Measurements from ENCODE around the gene GCNA.

GCNA gene, protein sequence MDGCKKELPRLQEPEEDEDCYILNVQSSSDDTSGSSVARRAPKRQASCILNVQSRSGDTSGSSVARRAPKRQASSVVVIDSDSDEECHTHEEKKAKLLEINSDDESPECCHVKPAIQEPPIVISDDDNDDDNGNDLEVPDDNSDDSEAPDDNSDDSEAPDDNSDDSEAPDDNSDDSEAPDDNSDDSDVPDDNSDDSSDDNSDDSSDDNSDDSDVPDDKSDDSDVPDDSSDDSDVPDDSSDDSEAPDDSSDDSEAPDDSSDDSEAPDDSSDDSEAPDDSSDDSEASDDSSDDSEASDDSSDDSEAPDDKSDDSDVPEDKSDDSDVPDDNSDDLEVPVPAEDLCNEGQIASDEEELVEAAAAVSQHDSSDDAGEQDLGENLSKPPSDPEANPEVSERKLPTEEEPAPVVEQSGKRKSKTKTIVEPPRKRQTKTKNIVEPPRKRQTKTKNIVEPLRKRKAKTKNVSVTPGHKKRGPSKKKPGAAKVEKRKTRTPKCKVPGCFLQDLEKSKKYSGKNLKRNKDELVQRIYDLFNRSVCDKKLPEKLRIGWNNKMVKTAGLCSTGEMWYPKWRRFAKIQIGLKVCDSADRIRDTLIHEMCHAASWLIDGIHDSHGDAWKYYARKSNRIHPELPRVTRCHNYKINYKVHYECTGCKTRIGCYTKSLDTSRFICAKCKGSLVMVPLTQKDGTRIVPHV

GRCh38 chrX:71578253-71579135 is at the start of gene GCNA:
GCNA (plus strand) TSS chrX:71578437; CDS start chrX:71580822, 2,385 bp downstream.
- in situ Hi-C loops (cut with MboI; ENCODE audit: low sequenced_read_pairs), result no loop called here
- DNase-seq (ENCODE audit: low spot score in 2 of 2), result no peak

GRCh38 chrX:71532078-71532752 is 46.0 kb upstream of the GCNA start:
- no peaks in the 10 kb centered on the region for H3K27me3 ChIP-seq (ENCODE audit: low read depth)
- in situ Hi-C loops (cut with MboI; ENCODE audit: low sequenced_read_pairs), result no loop called here
- H3K9me3 ChIP-seq, result no peaks in the 10 kb centered on the region
- peak overlapping the region; percentile 97 for H3K4me3 ChIP-seq
- peaks cover 20% of the 10 kb centered on the region for H3K4me1 ChIP-seq
- DNase-seq (ENCODE audit: low spot score in 2 of 2), result peak; percentile 14 to 39
- H3K36me3 ChIP-seq (replicated peaks), result peaks cover 16% of the 10 kb centered on the region

More at GRCh38 chrX:71578253-71579135, at the start of gene GCNA:
- Histone ChIP-seq H3K27me3 (ENCODE audit: low read depth) (no peaks in the 10 kb centered on the region), H3K9me3 (no peaks in the 10 kb centered on the region), H3K4me1 (peaks cover 7% of the 10 kb centered on the region), H3K4me3 (no peak within 1 kb of the TSS), H3K36me3 (replicated peaks) (peaks cover 49% of the 10 kb centered on the region)

DNA sequence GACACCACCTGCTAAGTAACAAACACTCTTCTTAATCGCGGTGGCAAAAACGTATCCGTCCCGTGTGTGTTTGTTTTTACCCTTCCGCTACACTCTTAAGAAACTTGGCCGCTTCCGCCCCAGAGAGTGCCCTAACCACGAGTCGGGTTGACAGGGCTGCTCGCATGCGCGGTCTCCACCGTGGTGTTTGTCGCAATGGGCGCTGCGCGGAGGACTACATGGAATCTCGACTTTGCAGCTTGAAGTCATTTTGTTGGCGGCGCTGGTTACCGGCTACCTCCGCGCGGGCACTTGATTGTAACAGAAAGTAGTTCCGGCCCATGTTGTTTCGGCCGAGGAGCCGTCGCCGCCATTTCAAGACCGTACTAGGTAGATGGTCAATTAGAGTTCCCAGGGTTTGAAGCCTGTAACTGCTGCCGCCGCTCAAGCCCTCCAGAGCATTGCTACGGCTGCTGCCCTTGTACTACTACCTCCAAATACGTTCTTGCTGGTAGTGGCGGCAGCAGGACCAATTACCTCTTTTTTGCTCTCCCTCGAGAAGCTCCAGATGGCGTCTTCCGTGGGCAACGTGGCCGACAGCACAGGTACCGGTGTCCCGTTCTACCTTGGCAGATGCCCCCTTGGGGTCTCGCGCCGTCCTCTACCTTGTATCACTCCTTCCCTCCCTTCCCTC is 45.3 kb upstream of the GCNA start, which contains the start of gene OGT:
TSS of gene OGT (plus strand) at position 352 of the 673 bp plus-strand sequence. CDS start at position 548, 196 bp downstream.
- in situ Hi-C loops (cut with MboI; ENCODE audit: low sequenced_read_pairs), result no loop called here
- Histone ChIP-seq H3K4me1 (peaks cover 20% of the 10 kb centered on the region), H3K4me3 (peak within 1 kb of the TSS; percentile 97), H3K36me3 (replicated peaks) (peaks cover 23% of the 10 kb centered on the region), H3K9me3 (no peaks in the 10 kb centered on the region), H3K27me3 (ENCODE audit: low read depth) (no peaks in the 10 kb centered on the region)
- peak; percentile 94 to 99 for DNase-seq (ENCODE audit: low spot score in 2 of 2)

GRCh38 chrX:71533516-71533850 is 44.8 kb upstream of the GCNA start:
- DNase-seq (ENCODE audit: low spot score in 2 of 2), result no peak
- in situ Hi-C loops (cut with MboI; ENCODE audit: low sequenced_read_pairs), result no loop called here
- no peaks in the 10 kb centered on the region for H3K27me3 ChIP-seq (ENCODE audit: low read depth)
- no peaks in the 10 kb centered on the region for H3K9me3 ChIP-seq
- peaks cover 26% of the 10 kb centered on the region for H3K4me1 ChIP-seq
- H3K36me3 ChIP-seq (replicated peaks), result peaks cover 29% of the 10 kb centered on the region
- peak overlapping the region; percentile 97 for H3K4me3 ChIP-seq

- H3K9me3 ChIP-seq, result no peaks in the 10 kb centered on the region
- peaks cover 29% of the 10 kb centered on the region for H3K4me1 ChIP-seq
- H3K4me3 ChIP-seq, result peak overlapping the region; percentile 97
- H3K36me3 ChIP-seq (replicated peaks), result peaks cover 34% of the 10 kb centered on the region
- DNase-seq (ENCODE audit: low spot score in 2 of 2), result peak; percentile 54 to 82
- no peaks in the 10 kb centered on the region for H3K27me3 ChIP-seq (ENCODE audit: low read depth)
- in situ Hi-C loops (cut with MboI; ENCODE audit: low sequenced_read_pairs), result no loop called here
Measured at GRCh38 chrX:71533851-71534561, 44.2 kb upstream of the GCNA start.

GRCh38 chrX:71534773-71535544 is 43.3 kb upstream of the GCNA start:
- peak overlapping the region; percentile 97 for H3K4me3 ChIP-seq
- in situ Hi-C loops (cut with MboI; ENCODE audit: low sequenced_read_pairs), result no loop called here
- no peaks in the 10 kb centered on the region for H3K27me3 ChIP-seq (ENCODE audit: low read depth)
- H3K4me1 ChIP-seq, result peaks cover 35% of the 10 kb centered on the region
- DNase-seq (ENCODE audit: low spot score in 2 of 2), result peak in 1 of 2 experiments; percentile 41
- peaks cover 34% of the 10 kb centered on the region for H3K36me3 ChIP-seq (replicated peaks)
- H3K9me3 ChIP-seq, result no peaks in the 10 kb centered on the region

GRCh38 chrX:71536285-71536684 is 42.0 kb upstream of the GCNA start:
- DNase-seq (ENCODE audit: low spot score in 2 of 2), result no peak
- peaks cover 43% of the 10 kb centered on the region for H3K4me1 ChIP-seq
- no peaks in the 10 kb centered on the region for H3K27me3 ChIP-seq (ENCODE audit: low read depth)
- H3K9me3 ChIP-seq, result no peaks in the 10 kb centered on the region
- in situ Hi-C loops (cut with MboI; ENCODE audit: low sequenced_read_pairs), result no loop called here
- peak overlapping the region; percentile 97 for H3K4me3 ChIP-seq
- H3K36me3 ChIP-seq (replicated peaks), result peaks cover 34% of the 10 kb centered on the region

GRCh38 chrX:71537743-71538142 is 40.5 kb upstream of the GCNA start:
- in situ Hi-C loops (cut with MboI; ENCODE audit: low sequenced_read_pairs), result no loop called here
- Histone ChIP-seq H3K4me1 (peaks cover 48% of the 10 kb centered on the region), H3K36me3 (replicated peaks) (peaks cover 34% of the 10 kb centered on the region)

GRCh38 chrX:71540801-71541200 is 37.4 kb upstream of the GCNA start:
- H3K27me3 ChIP-seq (ENCODE audit: low read depth), result no peaks in the 10 kb centered on the region
- no peak for DNase-seq (ENCODE audit: low spot score in 2 of 2)
- H3K4me3 ChIP-seq, result no peak overlapping the region
- H3K36me3 ChIP-seq (replicated peaks), result peaks cover 52% of the 10 kb centered on the region
- no peaks in the 10 kb centered on the region for H3K9me3 ChIP-seq
- H3K4me1 ChIP-seq, result peaks cover 51% of the 10 kb centered on the region
- in situ Hi-C loops (cut with MboI; ENCODE audit: low sequenced_read_pairs), result no loop called here

More at GRCh38 chrX:71537743-71538142, 40.5 kb upstream of the GCNA start:
- H3K9me3 ChIP-seq, result no peaks in the 10 kb centered on the region
- no peak for DNase-seq (ENCODE audit: low spot score in 2 of 2)
- no peaks in the 10 kb centered on the region for H3K27me3 ChIP-seq (ENCODE audit: low read depth)
- H3K4me3 ChIP-seq, result no peak overlapping the region

DNA sequence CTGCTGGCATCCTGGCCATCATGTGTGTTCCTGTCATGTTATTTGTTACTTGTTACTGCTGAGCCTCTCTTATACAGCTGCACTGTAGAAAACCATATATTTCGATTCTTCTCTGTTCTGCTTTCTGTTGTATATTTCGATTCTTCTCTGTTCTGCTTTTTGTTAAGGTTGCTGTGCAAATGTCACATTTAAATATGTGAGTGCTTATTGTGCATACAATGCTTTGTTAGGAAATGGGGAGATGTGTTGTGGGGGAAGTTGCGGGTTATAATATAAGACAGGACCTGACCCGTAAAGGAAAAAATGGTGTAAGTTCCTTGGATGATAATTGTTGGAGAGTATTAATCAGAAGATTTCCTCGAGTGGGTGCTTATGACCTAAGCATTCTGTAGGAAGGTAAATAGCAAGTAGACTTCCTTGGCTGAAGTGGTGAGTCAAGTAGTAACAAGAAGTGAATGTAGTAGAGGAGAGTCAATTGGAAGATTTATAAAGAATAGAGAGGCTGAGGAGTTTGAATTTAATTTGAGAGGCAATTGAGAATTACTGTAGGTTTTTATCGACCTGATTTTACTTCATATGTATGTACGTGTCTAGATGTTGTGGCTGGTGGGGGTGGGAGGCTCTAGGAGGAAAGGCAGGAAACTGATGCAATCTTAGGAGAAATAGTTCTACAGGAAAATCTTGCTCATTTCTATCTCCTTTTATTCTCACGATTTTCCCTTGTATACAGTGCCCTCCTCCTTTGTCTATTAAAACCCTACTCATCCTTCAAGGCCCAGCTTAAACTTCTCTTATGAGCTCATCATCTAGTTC is 36.8 kb upstream of the GCNA start:
- peaks cover 48% of the 10 kb centered on the region for H3K4me1 ChIP-seq
- peaks cover 54% of the 10 kb centered on the region for H3K36me3 ChIP-seq (replicated peaks)
- H3K27me3 ChIP-seq (ENCODE audit: low read depth), result no peaks in the 10 kb centered on the region
- H3K4me3 ChIP-seq, result no peak overlapping the region
- in situ Hi-C loops (cut with MboI; ENCODE audit: low sequenced_read_pairs), result no loop called here
- no peak for DNase-seq (ENCODE audit: low spot score in 2 of 2)
- H3K9me3 ChIP-seq, result no peaks in the 10 kb centered on the region

DNA sequence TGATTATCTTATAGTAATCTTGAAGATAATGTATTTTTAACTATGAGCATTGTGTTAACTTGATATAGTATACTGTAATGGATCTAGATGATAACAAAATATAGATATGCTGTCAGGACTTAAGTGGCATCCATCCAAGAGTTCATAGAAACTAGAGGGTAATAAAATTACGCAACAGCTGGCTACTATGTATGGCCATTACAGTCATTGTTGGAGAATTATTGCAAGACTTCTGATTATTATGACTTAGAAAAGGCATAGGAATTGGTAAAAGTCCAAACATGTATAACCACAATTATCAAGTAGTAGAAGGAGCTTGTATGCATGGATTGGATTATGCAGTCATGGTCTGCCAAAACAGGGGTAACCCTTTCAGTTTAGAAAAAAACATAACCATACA is 35.8 kb upstream of the GCNA start:
- H3K9me3 ChIP-seq, result no peaks in the 10 kb centered on the region
- no peaks in the 10 kb centered on the region for H3K27me3 ChIP-seq (ENCODE audit: low read depth)
- peaks cover 57% of the 10 kb centered on the region for H3K36me3 ChIP-seq (replicated peaks)
- DNase-seq (ENCODE audit: low spot score in 2 of 2), result no peak
- no peak overlapping the region for H3K4me3 ChIP-seq
- in situ Hi-C loops (cut with MboI; ENCODE audit: low sequenced_read_pairs), result no loop called here
- peaks cover 45% of the 10 kb centered on the region for H3K4me1 ChIP-seq
